SK-N-SH treated with all-trans-retinoic acid at 6 μM for 48 hours (cell line): ENCODE data around the gene BSPRY.

Experiments
- BACH2 ChIP-seq: fragments of 250-450 bp; sonication (Bioruptor Pico); IDR thresholded peaks from 2 replicates; pipeline ENCODE4 v1.9.0; 2021; ENCODE audit warnings: mild to moderate bottlenecking, borderline replicate concordance
- CREB5 ChIP-seq: fragments of 250-450 bp; sonication (Bioruptor Pico); IDR thresholded peaks from 2 replicates; pipeline ENCODE4 v1.5.1; 2020; ENCODE audit warnings: low read depth, mild to moderate bottlenecking, moderate library complexity
- CSRNP3 ChIP-seq: fragments of 250-450 bp; sonication (Bioruptor Pico); IDR thresholded peaks from 2 replicates; pipeline ENCODE4 v1.5.1; 2021; ENCODE audit warnings: mild to moderate bottlenecking, moderate library complexity
- ESRRG ChIP-seq: fragments of 250-450 bp; sonication (Bioruptor Pico); IDR thresholded peaks from 2 replicates; pipeline ENCODE4 v1.6.1; 2021; ENCODE audit warnings: mild to moderate bottlenecking
- POU6F1 ChIP-seq: fragments of 250-450 bp; sonication (Bioruptor Pico); IDR thresholded peaks from 2 replicates; pipeline ENCODE4 v1.8.0; 2021; ENCODE audit warnings: low read depth, mild to moderate bottlenecking, moderate library complexity, borderline replicate concordance
- PPARA ChIP-seq: fragments of 250-450 bp; sonication (Bioruptor Pico); IDR thresholded peaks from 2 replicates; pipeline ENCODE4 v1.5.0; 2020; ENCODE audit warnings: mild to moderate bottlenecking, borderline replicate concordance
- TOX ChIP-seq: fragments of 250-450 bp; sonication (Bioruptor Pico); IDR thresholded peaks from 2 replicates; pipeline ENCODE4 v1.8.0; 2021; ENCODE audit warnings: mild to moderate bottlenecking, moderate library complexity, borderline replicate concordance
- TSHZ2 ChIP-seq: fragments of 250-450 bp; sonication (Bioruptor Pico); IDR thresholded peaks from 2 replicates; pipeline ENCODE4 v1.5.0; 2020; ENCODE audit warnings: mild to moderate bottlenecking, moderate library complexity
- ZFP30 ChIP-seq: fragments of 450-650 bp; formaldehyde crosslinking; IDR thresholded peaks from 2 replicates; pipeline ENCODE4 v1.5.0; 2022; ENCODE audit warnings: mild to moderate bottlenecking, moderate library complexity
- ZNF70 ChIP-seq: fragments of 450-650 bp; formaldehyde crosslinking; IDR thresholded peaks from 2 replicates; pipeline ENCODE4 v1.5.0; 2020; ENCODE audit warnings: mild to moderate bottlenecking, moderate library complexity

- TF ChIP-seq CREB5 (CRISPR knock-in tag): no peak
- TF ChIP-seq POU6F1 (CRISPR knock-in tag): no peak
- TF ChIP-seq BACH2: no peak
- TF ChIP-seq PPARA (CRISPR knock-in tag): no peak
- no peak for TF ChIP-seq TSHZ2 (CRISPR knock-in tag)
- TF ChIP-seq TOX: no peak
- no peak for TF ChIP-seq CSRNP3 (CRISPR knock-in tag)
- TF ChIP-seq ESRRG (CRISPR knock-in tag): no peak
- no peak for TF ChIP-seq ZFP30 (CRISPR knock-in tag)
- no peak for TF ChIP-seq ZNF70 (CRISPR knock-in tag)
Measured at GRCh38 chr9:113349445-113350094, at the start of gene BSPRY.
